ENCODE measurements around the gene ANAPC10. TPM values are rescaled to one million over a fixed set of nuclear protein-coding genes. Genes with fewer than 3 reads are reported as not detected.

Gene ANAPC10
- total and polyA plus RNA-seq, 2 donors (not counting 3 experiments of a cell fraction or from before 2014, with no cell fraction given): 15.7 to 24.0 TPM

DNA sequence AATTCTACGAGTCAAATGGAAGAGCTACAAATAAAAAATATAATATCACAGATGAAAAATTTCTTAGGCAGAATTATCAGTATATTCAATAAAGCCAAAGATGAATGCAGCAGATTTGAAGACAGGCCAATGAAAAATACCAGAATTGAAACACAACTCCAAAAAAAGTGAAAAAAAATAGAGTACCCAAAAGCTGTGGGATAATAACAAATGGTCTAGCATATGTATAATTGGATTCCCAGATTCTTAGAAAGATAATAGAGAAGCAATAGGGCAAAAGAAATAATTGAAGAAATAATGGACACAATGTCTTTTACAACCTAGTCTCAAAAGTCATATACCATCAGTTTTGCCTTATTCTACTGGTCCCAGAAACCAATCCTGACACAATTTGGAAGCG lies 4.4 kb downstream of the ANAPC10 start:
- POLR2A ChIA-PET: no interaction called here

DNA sequence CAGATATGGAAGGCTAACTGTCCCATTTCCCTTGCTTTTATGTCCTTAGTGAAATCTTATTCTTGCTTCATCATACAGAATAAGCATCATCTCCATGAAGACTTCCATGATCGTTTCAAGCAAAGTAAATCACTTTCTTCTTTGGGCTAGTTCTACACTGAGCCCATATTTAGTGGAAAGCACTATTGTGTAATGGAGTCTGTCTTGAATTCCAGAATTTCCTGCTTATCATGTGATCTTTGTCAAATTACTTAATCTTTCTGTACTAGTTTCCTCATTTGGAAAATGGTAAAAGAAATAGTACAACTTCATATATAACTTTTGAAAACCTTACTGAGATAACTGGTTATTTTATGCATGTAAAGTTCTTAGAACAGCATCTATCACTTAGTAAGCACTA lies 7.6 kb downstream of the ANAPC10 start:
- no peak overlapping the region for H3K4me3 ChIP-seq (replicated peaks in 1 of 3; ENCODE audit: insufficient read depth in 1 of 3, low read depth in 1 of 3, low read length in 3 of 3)
- ChIA-PET POLR2A (no interaction called here), CTCF (no interaction called here)
- TF ChIP-seq, protein P1, sequence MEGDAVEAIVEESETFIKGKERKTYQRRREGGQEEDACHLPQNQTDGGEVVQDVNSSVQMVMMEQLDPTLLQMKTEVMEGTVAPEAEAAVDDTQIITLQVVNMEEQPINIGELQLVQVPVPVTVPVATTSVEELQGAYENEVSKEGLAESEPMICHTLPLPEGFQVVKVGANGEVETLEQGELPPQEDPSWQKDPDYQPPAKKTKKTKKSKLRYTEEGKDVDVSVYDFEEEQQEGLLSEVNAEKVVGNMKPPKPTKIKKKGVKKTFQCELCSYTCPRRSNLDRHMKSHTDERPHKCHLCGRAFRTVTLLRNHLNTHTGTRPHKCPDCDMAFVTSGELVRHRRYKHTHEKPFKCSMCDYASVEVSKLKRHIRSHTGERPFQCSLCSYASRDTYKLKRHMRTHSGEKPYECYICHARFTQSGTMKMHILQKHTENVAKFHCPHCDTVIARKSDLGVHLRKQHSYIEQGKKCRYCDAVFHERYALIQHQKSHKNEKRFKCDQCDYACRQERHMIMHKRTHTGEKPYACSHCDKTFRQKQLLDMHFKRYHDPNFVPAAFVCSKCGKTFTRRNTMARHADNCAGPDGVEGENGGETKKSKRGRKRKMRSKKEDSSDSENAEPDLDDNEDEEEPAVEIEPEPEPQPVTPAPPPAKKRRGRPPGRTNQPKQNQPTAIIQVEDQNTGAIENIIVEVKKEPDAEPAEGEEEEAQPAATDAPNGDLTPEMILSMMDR (IDR thresholded peaks at IDR 0.05; ENCODE audit: extremely low read depth in 1 of 2, insufficient read depth in 1 of 2, low read depth in 1 of 2, low read length in 2 of 2): no peak
- TF ChIP-seq POLR2AphosphoS5 (IDR thresholded peaks at IDR 0.05; ENCODE audit: insufficient read depth, low read depth, low read length) (no peak), JUN (IDR thresholded peaks at IDR 0.05; ENCODE audit: borderline replicate concordance, insufficient read depth, insufficient read length, low read depth) (no peak), GATA2 (IDR thresholded peaks at IDR 0.05; ENCODE audit: insufficient read depth, insufficient read length, low read depth, low read length) (no peak), MYC (IDR thresholded peaks at IDR 0.05; ENCODE audit: low read depth, low read length) (no peak)
- TF ChIP-seq, protein P2, sequence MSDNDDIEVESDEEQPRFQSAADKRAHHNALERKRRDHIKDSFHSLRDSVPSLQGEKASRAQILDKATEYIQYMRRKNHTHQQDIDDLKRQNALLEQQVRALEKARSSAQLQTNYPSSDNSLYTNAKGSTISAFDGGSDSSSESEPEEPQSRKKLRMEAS (IDR thresholded peaks at IDR 0.05; ENCODE audit: insufficient read depth, insufficient read length): no peak
- H3K9me1 ChIP-seq (replicated peaks; ENCODE audit: control insufficient read depth, extremely low read depth, insufficient read depth, low read length): no peaks in the 10 kb centered on the region
- H3K79me2 ChIP-seq (ENCODE audit: control insufficient read depth, insufficient read depth, low read length): peaks cover 58% of the 10 kb centered on the region
- BruUV-seq (replicated peaks): no TSS peak
- no peak overlapping the region for H3K4me2 ChIP-seq (ENCODE audit: insufficient read depth, low read length)
- dilution Hi-C loops (cut with MboI; ENCODE audit: extremely low pct_ligation_motif_present, low sequenced_read_pairs): no loop called here
- peaks cover 10 to 13% of the 10 kb centered on the region in 2 experiments for H3K36me3 ChIP-seq (ENCODE audit: control insufficient read depth in 2 of 2, extremely low read depth in 1 of 2, insufficient read depth in 2 of 2, low read length in 2 of 2)
- no peaks in the 10 kb centered on the region for H3K9me3 ChIP-seq (replicated peaks; ENCODE audit: control insufficient read depth, insufficient read depth, low read length)
- peaks cover 7% of the 10 kb centered on the region for H3K4me1 ChIP-seq (ENCODE audit: control insufficient read depth, extremely low read depth, insufficient read depth, low read length)
- no peak overlapping the region for H3K9ac ChIP-seq (replicated peaks; ENCODE audit: extremely low read depth, insufficient read depth, low read length)
- FAIRE-seq (no peak), DNase-seq (ENCODE audit: low read depth, low spot score) (no peak)
- no peaks in the 10 kb centered on the region for H3K27me3 ChIP-seq (ENCODE audit: control insufficient read depth in 2 of 2, insufficient read depth in 2 of 2, low read length in 2 of 2)
- peaks cover 2% of the 10 kb centered on the region for H4K20me1 ChIP-seq (replicated peaks; ENCODE audit: control insufficient read depth, extremely low read depth, insufficient read depth, low read length)
- intact Hi-C loops (cut with micrococcal nuclease): no loop called here
- H3K27ac ChIP-seq (ENCODE audit: insufficient read depth, low read depth, low read length): no peak overlapping the region
- H2AFZ ChIP-seq (ENCODE audit: low read depth, low read length): no peak overlapping the region

More for the DNA sequence above, 4.4 kb downstream of the ANAPC10 start:
- intact Hi-C loops (cut with micrococcal nuclease) (no loop called here), dilution Hi-C loops (cut with MboI; ENCODE audit: extremely low pct_ligation_motif_present, low sequenced_read_pairs) (no loop called here)
- H3K36me3 ChIP-seq (ENCODE audit: control insufficient read depth in 2 of 2, extremely low read depth in 1 of 2, insufficient read depth in 2 of 2, low read length in 2 of 2): peaks cover 10 to 13% of the 10 kb centered on the region in 2 experiments
- H3K79me2 ChIP-seq (ENCODE audit: control insufficient read depth, insufficient read depth, low read length): peaks cover 64% of the 10 kb centered on the region
- CTCF ChIA-PET: interaction anchor here (0.8 to 1.1 kb wide), 2 partner anchors 9 to 21 kb away, joined by 3 read pairs; no protein-coding TSS in a partner anchor
- no peak overlapping the region for H3K27ac ChIP-seq (ENCODE audit: insufficient read depth, low read depth, low read length)
- DNase-seq (ENCODE audit: low read depth, low spot score): no peak
- no peaks in the 10 kb centered on the region for H3K9me1 ChIP-seq (replicated peaks; ENCODE audit: control insufficient read depth, extremely low read depth, insufficient read depth, low read length)
- H3K4me1 ChIP-seq (ENCODE audit: control insufficient read depth, extremely low read depth, insufficient read depth, low read length): peaks cover 11% of the 10 kb centered on the region
- no peak for FAIRE-seq
- H3K4me3 ChIP-seq (replicated peaks in 1 of 3; ENCODE audit: insufficient read depth in 1 of 3, low read depth in 1 of 3, low read length in 3 of 3): no peak overlapping the region
- no peaks in the 10 kb centered on the region for H3K27me3 ChIP-seq (ENCODE audit: control insufficient read depth in 2 of 2, insufficient read depth in 2 of 2, low read length in 2 of 2)
- peaks cover 2% of the 10 kb centered on the region for H4K20me1 ChIP-seq (replicated peaks; ENCODE audit: control insufficient read depth, extremely low read depth, insufficient read depth, low read length)
- no peak overlapping the region for H2AFZ ChIP-seq (ENCODE audit: low read depth, low read length)
- no peak overlapping the region for H3K9ac ChIP-seq (replicated peaks; ENCODE audit: extremely low read depth, insufficient read depth, low read length)
- TF ChIP-seq GATA2 (IDR thresholded peaks at IDR 0.05; ENCODE audit: insufficient read depth, insufficient read length, low read depth, low read length): no peak
- H3K4me2 ChIP-seq (ENCODE audit: insufficient read depth, low read length): no peak overlapping the region
- no peaks in the 10 kb centered on the region for H3K9me3 ChIP-seq (replicated peaks; ENCODE audit: control insufficient read depth, insufficient read depth, low read length)
- BruUV-seq (replicated peaks): no TSS peak

All from endothelial cell of umbilical vein (primary cell).